ENCODE measurements around the gene IRX4.

IRX4 gene

GRCh38 chr5:1882337-1883119 lies at the start of gene IRX4:
Gene IRX4 (minus strand): TSS chr5:1882925. CDS start chr5:1882647, 278 bp downstream.
- no peak within 1 kb of the TSS for H3K27ac ChIP-seq
- in situ Hi-C loops (cut with HindIII; ENCODE audit: low pct_ligation_motif_present, low sequenced_read_pairs): no loop called here
- no peaks in the 10 kb centered on the region for H3K36me3 ChIP-seq (replicated peaks)
- TF ChIP-seq CTCF (IDR thresholded peaks at IDR 0.05; ENCODE audit: low read depth, low read length, missing control alignments): no peak
- no peak for DNase-seq
- peaks cover 88% of the 10 kb centered on the region for H3K27me3 ChIP-seq (replicated peaks)
- H3K4me3 ChIP-seq (ENCODE audit: low read depth, low read length): no peak within 1 kb of the TSS

- no peak overlapping the region for H3K27ac ChIP-seq
- H3K4me3 ChIP-seq (ENCODE audit: low read depth, low read length): no peak overlapping the region
- DNase-seq: no peak
- no peak for TF ChIP-seq CTCF (IDR thresholded peaks at IDR 0.05; ENCODE audit: low read depth, low read length, missing control alignments)
- in situ Hi-C loops (cut with HindIII; ENCODE audit: low pct_ligation_motif_present, low sequenced_read_pairs): no loop called here
- peaks cover 15% of the 10 kb centered on the region for H3K27me3 ChIP-seq (replicated peaks)
- H3K36me3 ChIP-seq (replicated peaks): no peaks in the 10 kb centered on the region
Observed at GRCh38 chr5:1931604-1932231, 49.0 kb upstream of the IRX4 start.

DNA sequence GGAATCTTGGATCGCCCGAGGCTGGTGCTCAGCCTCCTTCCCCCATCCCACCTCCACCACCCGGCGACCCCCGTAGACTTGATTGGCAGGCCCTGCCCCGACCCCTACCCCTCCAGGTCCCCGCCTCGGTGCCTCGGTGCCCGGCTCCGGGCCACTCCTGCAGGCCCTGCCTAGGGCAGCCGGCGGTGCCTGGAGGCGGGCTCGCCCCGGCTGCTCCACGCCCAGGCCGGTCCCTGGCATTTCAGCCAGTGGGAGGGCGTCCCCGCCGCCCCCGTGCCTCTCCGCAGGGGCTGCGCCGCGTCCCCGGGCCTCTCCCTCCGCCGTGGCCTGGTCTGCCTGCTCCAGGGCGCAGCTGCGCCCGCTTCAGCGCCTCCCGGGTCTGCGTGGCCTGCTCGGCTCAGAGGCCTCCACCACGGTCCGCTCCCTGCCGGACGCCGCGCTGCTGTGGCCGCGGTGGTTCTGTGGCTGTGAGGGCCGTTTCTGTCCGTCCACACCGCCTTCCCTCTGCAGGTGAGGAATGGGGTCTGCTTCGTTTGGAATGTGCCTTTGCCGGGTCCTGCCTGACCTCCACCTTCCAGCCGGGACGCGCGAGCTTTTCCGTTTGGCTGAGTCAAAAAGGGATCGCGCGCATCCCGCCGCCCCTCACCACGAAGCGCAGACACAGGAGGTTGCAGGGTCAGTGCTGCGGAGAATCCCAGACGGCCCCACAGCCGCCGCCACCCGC lies 48.3 kb upstream of the IRX4 start:
- Histone ChIP-seq H3K27ac (no peak overlapping the region), H3K4me3 (ENCODE audit: low read depth, low read length) (no peak overlapping the region), H3K36me3 (replicated peaks) (no peaks in the 10 kb centered on the region), H3K27me3 (replicated peaks) (peaks cover 15% of the 10 kb centered on the region)
- no peak for TF ChIP-seq CTCF (IDR thresholded peaks at IDR 0.05; ENCODE audit: low read depth, low read length, missing control alignments)
- in situ Hi-C loops (cut with HindIII; ENCODE audit: low pct_ligation_motif_present, low sequenced_read_pairs): no loop called here
- no peak for DNase-seq

DNA sequence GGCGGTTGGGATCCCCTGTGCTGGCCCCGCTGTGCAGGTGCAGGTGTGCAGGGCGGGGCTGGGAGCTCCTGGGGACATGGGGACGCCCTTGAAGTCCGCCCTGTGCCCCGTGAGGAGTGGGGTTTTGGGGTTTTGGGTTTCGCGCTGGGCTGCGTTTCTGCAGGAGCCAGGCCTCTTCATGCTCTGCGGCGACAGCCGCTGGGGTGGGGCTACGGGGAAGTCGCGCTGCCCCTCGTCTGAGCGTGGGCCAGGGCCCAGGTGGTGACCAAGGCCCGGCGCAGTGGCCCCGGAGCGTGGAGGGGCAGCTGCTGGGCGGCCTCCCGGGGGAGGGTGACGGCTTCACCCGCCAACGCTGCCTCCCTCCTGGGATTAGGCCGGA lies 47.8 kb upstream of the IRX4 start:
- in situ Hi-C loops (cut with HindIII; ENCODE audit: low pct_ligation_motif_present, low sequenced_read_pairs): no loop called here
- TF ChIP-seq CTCF (IDR thresholded peaks at IDR 0.05; ENCODE audit: low read depth, low read length, missing control alignments): no peak

DNA sequence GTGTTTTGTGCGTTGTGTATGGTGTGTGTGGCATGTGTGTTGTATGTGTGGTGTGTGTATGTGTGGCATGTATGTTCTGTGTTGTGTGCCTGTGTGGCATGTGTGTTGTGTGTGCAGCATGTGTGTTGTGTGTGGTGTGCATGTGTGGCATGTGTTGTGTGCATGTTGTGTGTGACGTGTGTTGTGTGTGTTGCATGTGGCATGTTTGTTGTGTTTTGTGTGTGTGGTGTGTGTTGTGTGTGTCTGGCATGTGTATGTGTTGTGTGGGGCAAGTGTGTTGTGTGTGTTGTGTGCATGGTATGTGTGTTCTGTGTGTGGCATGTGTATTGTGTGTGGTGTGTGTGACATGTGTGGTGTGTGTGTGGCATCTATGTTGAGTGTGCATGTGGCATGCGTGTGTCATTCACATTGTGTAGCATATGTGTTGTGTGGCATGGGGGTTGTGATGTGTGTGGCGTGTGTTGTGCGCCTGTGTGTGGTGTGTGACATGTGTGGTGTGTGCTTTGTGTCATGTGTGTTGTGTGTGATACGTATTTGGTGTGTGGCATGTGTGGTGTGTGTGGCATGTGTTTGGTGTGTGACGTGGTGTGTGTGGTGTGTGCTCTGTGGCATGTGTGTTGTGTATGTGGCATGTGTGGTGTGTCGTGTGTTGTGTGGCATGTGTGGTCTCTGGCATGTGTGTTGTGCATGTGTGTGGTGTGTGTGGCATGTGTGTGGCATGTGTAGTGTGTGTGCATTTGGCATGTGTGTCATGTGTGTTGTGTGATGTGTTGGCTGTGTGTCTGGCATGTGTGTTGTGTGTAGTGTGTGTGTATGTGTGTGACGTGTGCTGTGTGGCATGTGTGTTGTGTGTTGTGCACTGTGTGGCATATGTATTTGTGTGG lies 46.6 kb upstream of the IRX4 start:
- TF ChIP-seq CTCF (IDR thresholded peaks at IDR 0.05; ENCODE audit: low read depth, low read length, missing control alignments): no peak
- H3K4me3 ChIP-seq (ENCODE audit: low read depth, low read length): no peak overlapping the region
- H3K27ac ChIP-seq: no peak overlapping the region
- peaks cover 15% of the 10 kb centered on the region for H3K27me3 ChIP-seq (replicated peaks)
- H3K36me3 ChIP-seq (replicated peaks): no peaks in the 10 kb centered on the region
- no peak for DNase-seq
- in situ Hi-C loops (cut with HindIII; ENCODE audit: low pct_ligation_motif_present, low sequenced_read_pairs): no loop called here

More for the DNA sequence above, 47.8 kb upstream of the IRX4 start:
- Histone ChIP-seq H3K27me3 (replicated peaks) (peaks cover 15% of the 10 kb centered on the region), H3K27ac (no peak overlapping the region), H3K4me3 (ENCODE audit: low read depth, low read length) (no peak overlapping the region), H3K36me3 (replicated peaks) (no peaks in the 10 kb centered on the region)
- DNase-seq: no peak
